ENCODE measurements around the gene EXTL1. TPM values are rescaled to one million over a fixed set of nuclear protein-coding genes. Genes with fewer than 3 reads are reported as not detected.

EXTL1 gene
- polyA plus RNA-seq, 1 donor (not counting 4 experiments of a cell fraction or from before 2014, with no cell fraction given) = 0.13 TPM

DNA sequence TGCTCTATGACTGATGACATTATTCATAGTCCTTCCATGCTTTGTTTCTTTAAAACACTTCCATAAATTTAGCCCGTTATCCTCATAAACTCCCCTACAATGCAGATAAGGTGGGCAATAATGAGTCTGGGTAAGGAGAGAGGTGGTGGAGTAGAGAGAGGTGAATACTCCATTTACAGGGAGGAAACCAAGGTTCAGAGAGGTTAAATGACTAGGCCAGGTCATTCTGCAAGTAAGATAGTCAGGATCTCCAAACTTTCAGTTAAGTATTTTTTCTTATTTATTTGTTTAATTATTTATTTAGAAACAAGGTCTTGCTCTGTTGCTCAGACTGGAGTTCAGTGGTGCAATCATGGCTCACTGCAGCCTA lies 49.8 kb upstream of the EXTL1 start:
- Histone ChIP-seq H3K27me3 (ENCODE audit: control insufficient read depth, extremely low read depth, insufficient read depth, low read length) (no peaks in the 10 kb centered on the region), H3K9me3 (ENCODE audit: control insufficient read depth, low read depth, low read length) (no peaks in the 10 kb centered on the region), H3K9ac (ENCODE audit: control insufficient read depth, extremely low read depth, insufficient read depth, low read length) (no peak overlapping the region), H3K27ac (ENCODE audit: control insufficient read depth, insufficient read depth, low read length) (no peak overlapping the region), H3K36me3 (ENCODE audit: control insufficient read depth in 2 of 2, extremely low read depth in 1 of 2, insufficient read depth in 2 of 2, low read length in 2 of 2) (peaks cover 14 to 16% of the 10 kb centered on the region in 2 experiments), H4K20me1 (ENCODE audit: control insufficient read depth, extremely low read depth, insufficient read depth, low read length) (no peaks in the 10 kb centered on the region), H3K9me1 (ENCODE audit: control insufficient read depth, extremely low read depth, insufficient read depth, low read length) (no peaks in the 10 kb centered on the region), H3K4me2 (ENCODE audit: control insufficient read depth, extremely low read depth, insufficient read depth, low read depth, low read length) (no peak overlapping the region), H2AFZ (ENCODE audit: control insufficient read depth, low read length) (no peak overlapping the region), H3K4me3 (ENCODE audit: control insufficient read depth in 2 of 3, extremely low read depth in 1 of 3, insufficient read depth in 2 of 3, low read depth in 1 of 3, low read length in 3 of 3) (no peak overlapping the region), H3K79me2 (ENCODE audit: control insufficient read depth, insufficient read depth, low read length) (no peaks in the 10 kb centered on the region), H3K4me1 (ENCODE audit: control insufficient read depth, extremely low read depth, insufficient read depth, low read length) (no peaks in the 10 kb centered on the region)
- TF ChIP-seq, protein P1, sequence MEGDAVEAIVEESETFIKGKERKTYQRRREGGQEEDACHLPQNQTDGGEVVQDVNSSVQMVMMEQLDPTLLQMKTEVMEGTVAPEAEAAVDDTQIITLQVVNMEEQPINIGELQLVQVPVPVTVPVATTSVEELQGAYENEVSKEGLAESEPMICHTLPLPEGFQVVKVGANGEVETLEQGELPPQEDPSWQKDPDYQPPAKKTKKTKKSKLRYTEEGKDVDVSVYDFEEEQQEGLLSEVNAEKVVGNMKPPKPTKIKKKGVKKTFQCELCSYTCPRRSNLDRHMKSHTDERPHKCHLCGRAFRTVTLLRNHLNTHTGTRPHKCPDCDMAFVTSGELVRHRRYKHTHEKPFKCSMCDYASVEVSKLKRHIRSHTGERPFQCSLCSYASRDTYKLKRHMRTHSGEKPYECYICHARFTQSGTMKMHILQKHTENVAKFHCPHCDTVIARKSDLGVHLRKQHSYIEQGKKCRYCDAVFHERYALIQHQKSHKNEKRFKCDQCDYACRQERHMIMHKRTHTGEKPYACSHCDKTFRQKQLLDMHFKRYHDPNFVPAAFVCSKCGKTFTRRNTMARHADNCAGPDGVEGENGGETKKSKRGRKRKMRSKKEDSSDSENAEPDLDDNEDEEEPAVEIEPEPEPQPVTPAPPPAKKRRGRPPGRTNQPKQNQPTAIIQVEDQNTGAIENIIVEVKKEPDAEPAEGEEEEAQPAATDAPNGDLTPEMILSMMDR (optimal IDR thresholded peaks at IDR 0.05 in 1 of 3, IDR thresholded peaks at IDR 0.05 in 1 of 3, conservative IDR thresholded peaks at IDR 0.05 in 1 of 3; ENCODE audit: extremely low read depth in 1 of 3, insufficient read depth in 2 of 3, low read length in 3 of 3) = no peak
- FAIRE-seq = no peak
- no peak for DNase-seq (ENCODE audit: low read depth, low spot score)
- dilution Hi-C loops (cut with MboI; ENCODE audit: extremely low pct_ligation_motif_present, low sequenced_read_pairs) = no loop called here

DNA sequence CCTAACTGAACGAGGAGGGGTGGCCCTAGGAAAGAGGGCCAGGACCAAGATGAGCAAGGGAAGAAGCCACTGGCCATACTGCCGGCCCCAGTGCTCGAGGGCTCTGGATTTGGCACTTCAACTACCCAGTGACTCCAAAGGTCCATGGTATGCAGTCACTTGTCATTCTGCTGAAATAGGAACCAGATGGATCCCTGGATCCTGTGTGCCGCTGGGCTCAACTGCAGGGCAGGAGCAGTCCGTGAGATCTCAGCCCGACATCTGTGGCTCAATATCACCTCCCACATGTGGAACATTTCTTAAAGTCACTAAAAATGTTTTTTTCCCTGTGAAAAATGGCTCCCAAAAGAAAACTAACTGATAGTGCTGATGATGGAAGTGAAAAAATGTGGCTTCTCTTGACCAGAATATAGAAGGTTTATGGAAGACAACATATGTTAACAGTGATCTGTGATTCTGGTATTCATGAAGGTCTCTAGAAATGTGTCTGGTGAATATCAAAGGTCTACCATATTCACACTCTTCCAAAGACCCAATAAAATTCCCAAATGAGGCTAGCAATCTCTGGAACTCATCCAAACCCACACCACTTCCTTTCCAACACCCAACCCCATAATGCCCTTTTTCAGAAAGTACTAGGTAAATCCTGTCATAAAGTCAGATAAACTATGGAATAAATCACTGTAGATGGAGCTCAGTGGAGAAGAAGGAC lies 47.8 kb upstream of the EXTL1 start:
- no peak overlapping the region for H2AFZ ChIP-seq (ENCODE audit: control insufficient read depth, low read length)
- no peaks in the 10 kb centered on the region for H3K9me3 ChIP-seq (ENCODE audit: control insufficient read depth, low read depth, low read length)
- DNase-seq (ENCODE audit: low read depth, low spot score) (no peak), FAIRE-seq (no peak)
- no peak overlapping the region for H3K27ac ChIP-seq (ENCODE audit: control insufficient read depth, insufficient read depth, low read length)
- no peaks in the 10 kb centered on the region for H4K20me1 ChIP-seq (ENCODE audit: control insufficient read depth, extremely low read depth, insufficient read depth, low read length)
- no peaks in the 10 kb centered on the region for H3K79me2 ChIP-seq (ENCODE audit: control insufficient read depth, insufficient read depth, low read length)
- TF ChIP-seq, protein P1 (optimal IDR thresholded peaks at IDR 0.05 in 1 of 3, IDR thresholded peaks at IDR 0.05 in 1 of 3, conservative IDR thresholded peaks at IDR 0.05 in 1 of 3; ENCODE audit: extremely low read depth in 1 of 3, insufficient read depth in 2 of 3, low read length in 3 of 3) = no peak
- TF ChIP-seq EZH2 (IDR thresholded peaks at IDR 0.05; ENCODE audit: low read length) = no peak
- no peak overlapping the region for H3K9ac ChIP-seq (ENCODE audit: control insufficient read depth, extremely low read depth, insufficient read depth, low read length)
- H3K27me3 ChIP-seq (ENCODE audit: control insufficient read depth, extremely low read depth, insufficient read depth, low read length) = no peaks in the 10 kb centered on the region
- H3K4me2 ChIP-seq (ENCODE audit: control insufficient read depth, extremely low read depth, insufficient read depth, low read depth, low read length) = no peak overlapping the region
- H3K9me1 ChIP-seq (ENCODE audit: control insufficient read depth, extremely low read depth, insufficient read depth, low read length) = no peaks in the 10 kb centered on the region
- H3K36me3 ChIP-seq (ENCODE audit: control insufficient read depth in 2 of 2, extremely low read depth in 1 of 2, insufficient read depth in 2 of 2, low read length in 2 of 2) = peaks cover 14 to 16% of the 10 kb centered on the region in 2 experiments
- no peaks in the 10 kb centered on the region for H3K4me1 ChIP-seq (ENCODE audit: control insufficient read depth, extremely low read depth, insufficient read depth, low read length)
- dilution Hi-C loops (cut with MboI; ENCODE audit: extremely low pct_ligation_motif_present, low sequenced_read_pairs) = no loop called here
- no peak overlapping the region for H3K4me3 ChIP-seq (ENCODE audit: control insufficient read depth in 2 of 3, extremely low read depth in 1 of 3, insufficient read depth in 2 of 3, low read depth in 1 of 3, low read length in 3 of 3)
